Central memory CD4-positive, alpha-beta T cell (primary cell): ENCODE data around the gene DUSP16.

Experiments used
- DNase-seq: peaks from one replicate; pipeline ENCODE4 v3.0.0; 2022

Gene DUSP16

DNA sequence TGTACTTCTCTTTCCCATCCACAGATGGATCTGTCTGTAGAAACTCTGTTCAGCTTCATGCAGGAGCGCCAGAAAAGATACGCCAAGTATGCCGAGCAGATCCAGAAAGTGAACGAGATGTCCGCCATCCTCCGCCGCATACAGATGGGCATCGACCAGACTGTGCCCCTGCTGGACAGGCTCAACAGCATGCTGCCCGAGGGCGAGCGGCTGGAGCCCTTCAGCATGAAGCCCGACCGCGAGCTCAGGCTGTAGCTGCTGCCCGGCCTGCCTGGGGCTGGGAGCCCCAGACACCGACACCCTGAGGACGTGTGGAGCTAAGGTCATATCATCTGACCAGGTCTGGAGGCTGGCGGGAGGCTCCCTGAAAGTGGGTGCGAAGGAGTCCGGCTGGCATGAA is 97.1 kb downstream of the DUSP16 start:
- no peak for DNase-seq

DNA sequence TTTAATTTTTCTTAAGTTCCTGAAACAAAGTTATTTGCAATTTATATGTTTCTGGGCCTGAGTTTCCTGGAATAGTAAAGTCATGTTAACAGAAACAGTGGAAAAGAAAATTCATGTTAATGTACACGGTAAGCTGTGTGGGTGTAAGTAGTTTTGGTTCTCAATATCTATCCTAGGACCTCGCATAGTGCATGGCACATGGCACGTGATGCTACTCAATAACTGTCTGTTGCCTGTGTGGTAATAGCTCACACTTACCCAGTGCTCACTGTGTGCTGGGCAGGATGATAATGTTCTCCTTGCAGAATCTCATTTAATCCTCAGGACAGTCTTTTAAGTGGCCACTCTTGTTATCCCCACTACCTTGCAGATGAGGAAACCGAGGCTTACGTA is 100.7 kb downstream of the DUSP16 start:
- DNase-seq, result no peak

GRCh38 chr12:12460935-12461922 is 101.4 kb downstream of the DUSP16 start:
- no peak for DNase-seq

GRCh38 chr12:12456637-12457036 is 106.0 kb downstream of the DUSP16 start:
- DNase-seq, result peak; percentile 43

DNA sequence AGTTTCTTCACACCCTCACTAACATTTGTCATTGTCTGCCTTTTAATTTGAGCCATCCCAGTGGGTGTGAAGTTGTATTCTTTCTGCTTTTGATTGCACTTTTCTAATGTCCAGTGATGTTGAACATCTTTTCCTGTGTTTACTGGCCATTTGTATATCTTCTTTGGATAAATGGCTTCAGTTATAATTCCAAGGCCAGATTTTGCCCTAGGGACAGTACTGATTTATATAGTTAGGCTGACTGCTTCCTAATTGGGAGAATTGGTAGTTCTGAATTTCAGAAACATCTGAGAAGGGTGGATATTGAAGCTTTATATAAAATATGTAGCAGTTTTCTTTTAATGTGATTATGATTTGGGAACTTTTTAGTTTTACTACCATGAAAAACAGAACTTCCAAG is 108.3 kb downstream of the DUSP16 start:
- DNase-seq, result no peak

DNA sequence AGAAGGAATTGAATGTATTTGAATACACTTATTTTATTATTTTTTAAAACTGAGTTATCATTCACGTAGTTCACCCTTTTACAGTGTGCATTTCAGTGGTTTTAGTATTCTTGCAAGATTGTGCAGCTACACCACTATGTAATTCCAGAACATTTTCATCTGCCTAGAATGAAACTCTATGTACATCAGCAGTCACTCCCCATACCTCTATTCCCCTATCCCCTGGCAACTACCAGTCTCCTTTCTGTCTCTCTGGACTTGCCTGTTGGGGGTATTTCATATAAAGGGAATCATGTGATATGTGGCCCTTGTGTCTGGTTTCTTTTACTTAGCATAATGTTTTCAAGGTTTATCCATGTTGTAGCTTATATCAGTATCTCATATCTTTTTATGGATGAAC is 109.0 kb downstream of the DUSP16 start:
- DNase-seq, result no peak

DNA sequence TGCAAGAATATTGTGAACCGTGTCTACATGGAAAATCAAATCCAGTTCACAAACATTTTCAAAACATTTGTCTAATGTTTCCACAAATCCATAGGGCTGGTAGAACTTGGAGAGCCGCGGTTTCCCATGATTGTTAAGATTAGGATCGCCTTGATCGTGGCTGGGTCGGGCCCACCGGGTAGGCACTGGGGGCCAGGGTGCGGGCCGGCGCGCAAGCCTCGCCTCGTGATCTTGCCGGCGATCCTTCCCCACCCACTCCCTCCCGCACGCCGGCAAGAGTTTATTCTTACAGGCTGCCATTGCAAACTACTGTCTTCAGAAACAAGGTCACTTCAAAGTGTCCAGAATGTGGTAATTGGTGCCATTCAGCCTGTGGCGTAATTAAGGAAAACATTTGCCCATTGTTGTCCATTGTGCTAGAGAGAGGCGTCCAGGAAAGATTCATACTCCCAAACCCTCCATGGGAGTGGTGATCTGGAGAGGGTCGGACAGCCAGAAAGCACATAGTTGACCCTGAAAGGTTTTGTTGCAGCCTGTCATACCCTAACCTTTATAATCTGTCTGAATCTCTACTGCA is 110.2 kb downstream of the DUSP16 start:
- no peak for DNase-seq

DNA sequence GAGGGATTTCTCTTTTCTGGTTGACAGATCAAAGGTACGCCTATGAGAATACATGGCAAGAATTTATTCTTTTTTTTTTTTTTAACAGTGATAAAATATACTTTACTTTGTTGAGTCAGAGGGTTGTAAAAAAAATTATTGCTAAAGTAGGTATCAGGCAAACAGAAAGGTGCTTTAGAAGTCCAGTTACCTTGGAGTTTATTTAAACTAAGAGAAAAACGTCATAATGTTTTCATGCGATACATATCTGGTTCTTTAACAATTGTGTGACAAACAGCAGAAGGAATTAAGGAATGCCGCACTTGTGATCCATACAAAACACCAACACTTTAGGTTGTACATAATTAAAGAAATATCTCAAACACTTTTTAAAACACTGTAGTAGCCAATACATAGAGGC is 111.6 kb downstream of the DUSP16 start:
- DNase-seq, result no peak

DNA sequence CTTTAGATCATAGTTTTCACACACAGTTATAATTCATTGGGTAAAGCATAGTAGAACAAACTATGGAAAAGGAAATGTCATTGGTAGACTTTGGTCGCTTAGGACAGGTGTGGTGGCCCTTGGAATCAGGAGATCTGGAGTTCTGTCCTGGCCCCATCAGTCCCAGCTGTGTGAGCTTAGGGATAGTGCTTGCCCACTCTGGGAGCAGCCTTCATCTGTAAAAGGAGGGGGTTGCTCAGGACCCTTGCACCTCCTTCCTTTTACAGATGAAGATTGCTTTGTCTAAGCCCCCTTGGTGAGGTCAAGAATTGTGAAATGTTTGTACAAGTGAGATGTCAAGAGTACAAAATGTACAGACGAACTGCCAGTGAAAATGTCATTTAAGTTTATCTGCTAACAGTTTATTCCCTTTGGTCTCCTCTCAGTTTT is 112.6 kb downstream of the DUSP16 start:
- no peak for DNase-seq

DNA sequence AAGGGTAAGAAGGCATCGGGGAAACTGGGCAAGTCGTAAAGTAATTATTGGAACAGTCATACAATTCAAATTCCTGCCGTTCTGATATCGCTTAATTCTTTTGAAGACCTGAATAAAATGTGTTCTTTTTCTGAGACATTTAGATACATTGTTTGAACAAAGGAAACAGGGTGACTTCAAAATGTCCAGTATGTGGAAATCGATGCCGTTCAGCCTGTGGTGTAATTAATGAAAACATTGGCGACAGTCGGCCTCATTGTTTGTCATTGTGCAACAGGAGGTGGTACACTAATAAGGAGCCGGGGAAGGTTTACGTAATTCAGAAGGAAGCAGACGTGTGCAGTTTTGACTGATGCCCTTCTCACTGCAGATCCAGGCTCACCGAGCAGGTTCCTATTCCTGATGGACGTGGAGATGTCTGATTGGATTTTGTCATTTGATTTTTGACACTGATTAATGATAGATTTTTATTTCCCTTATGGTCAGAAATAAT is 113.1 kb downstream of the DUSP16 start:
- DNase-seq, result no peak

GRCh38 chr12:12447837-12448236 is 114.8 kb downstream of the DUSP16 start:
- no peak for DNase-seq

GRCh38 chr12:12447236-12447635 is 115.4 kb downstream of the DUSP16 start:
- no peak for DNase-seq

DNA sequence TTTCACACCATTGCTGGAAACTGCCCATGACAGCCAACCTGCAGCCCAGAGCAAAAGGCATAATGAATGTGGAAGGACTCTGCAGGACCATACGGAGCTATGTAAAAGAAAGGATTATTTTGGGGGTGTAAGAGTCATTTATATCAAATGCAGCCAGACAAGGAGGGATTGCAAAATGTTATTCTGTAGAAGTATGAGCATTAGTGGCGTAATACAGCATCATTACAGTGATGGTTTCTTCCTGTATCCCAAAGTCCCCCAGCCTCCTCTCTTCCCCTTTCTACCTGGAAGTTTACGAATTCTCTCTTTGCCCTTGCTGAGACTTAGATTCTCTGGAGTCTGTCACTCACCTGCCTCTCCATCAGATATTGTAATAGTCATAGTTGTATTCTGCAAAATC is 115.9 kb downstream of the DUSP16 start:
- no peak for DNase-seq

DNA sequence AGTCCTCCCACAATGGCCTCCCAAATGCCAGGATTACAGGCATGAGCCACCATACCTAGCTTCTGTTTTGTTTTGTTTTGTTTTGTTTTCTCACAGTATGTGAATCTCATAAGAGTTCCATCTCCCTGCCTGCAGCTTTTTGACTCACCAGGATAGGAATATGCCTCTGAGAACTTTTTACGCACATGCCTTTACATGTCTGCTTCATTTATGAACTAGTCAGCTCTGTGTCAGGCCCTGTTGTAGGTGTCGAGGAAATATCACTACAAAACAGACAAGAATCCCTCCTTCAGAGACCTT is 116.8 kb downstream of the DUSP16 start:
- no peak for DNase-seq

DNA sequence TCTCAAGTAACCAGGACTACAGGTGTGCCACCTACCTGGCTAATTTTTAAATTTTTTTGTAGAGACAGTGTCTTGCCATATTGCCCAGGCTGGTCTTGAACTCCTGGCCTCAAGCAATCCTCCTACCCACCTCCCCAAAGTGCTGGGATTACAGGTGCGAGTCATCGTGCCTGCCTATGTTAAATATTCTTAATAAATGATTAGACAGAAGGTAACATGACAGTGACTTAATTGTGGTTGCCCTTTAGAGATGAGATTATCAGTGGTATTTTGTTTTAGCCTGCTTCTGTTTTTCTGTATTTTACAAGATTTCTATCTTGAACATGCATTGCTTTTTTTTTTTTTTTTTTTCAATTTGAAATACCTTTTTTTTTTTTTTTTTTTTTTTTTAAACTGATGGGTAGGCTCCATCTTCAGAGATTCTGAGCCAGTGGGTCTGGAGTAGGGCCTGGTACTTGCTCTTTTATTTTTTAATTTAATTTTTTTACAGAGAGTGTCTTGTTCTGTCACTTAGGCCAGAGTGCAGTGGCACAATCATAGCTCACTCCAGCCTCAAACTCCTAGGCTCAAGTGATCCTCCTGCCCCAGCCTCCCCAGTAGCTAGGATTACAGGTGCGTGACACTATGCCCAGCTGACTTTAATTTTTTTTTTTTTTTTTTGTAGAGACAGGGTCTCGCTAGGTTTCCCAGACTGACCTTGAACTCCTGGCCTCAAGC is 117.3 kb downstream of the DUSP16 start:
- DNase-seq, result no peak

GRCh38 chr12:12443431-12443878 is 119.2 kb downstream of the DUSP16 start:
- no peak for DNase-seq

- DNase-seq, result no peak
Observed at GRCh38 chr12:12442548-12443071, 120.1 kb downstream of the DUSP16 start.

GRCh38 chr12:12441843-12442461 is 120.7 kb downstream of the DUSP16 start:
- peak; percentile 82 for DNase-seq

DNA sequence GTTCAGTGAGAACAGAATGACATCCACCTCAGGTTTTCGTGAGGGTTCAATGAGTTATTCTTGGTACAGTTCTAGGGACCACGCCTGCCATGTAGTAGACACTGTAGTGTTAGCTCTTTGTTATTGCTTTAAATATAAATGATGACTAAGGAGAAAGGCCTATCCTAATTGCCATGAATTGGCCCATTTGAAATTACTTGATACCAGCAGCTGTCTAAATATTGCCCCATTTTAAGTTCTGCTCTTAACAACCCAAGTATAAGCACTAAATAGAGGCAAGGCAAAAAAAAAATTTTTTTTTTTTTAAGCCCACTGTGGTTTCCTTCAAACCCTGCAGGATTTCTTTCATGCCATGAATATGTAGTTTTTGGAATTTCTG is 121.2 kb downstream of the DUSP16 start:
- DNase-seq, result no peak

- DNase-seq, result no peak
Observed at GRCh38 chr12:12440784-12441428, 121.8 kb downstream of the DUSP16 start.

- DNase-seq, result peak; percentile 46
Observed at GRCh38 chr12:12439636-12440035, 123.0 kb downstream of the DUSP16 start.

DNA sequence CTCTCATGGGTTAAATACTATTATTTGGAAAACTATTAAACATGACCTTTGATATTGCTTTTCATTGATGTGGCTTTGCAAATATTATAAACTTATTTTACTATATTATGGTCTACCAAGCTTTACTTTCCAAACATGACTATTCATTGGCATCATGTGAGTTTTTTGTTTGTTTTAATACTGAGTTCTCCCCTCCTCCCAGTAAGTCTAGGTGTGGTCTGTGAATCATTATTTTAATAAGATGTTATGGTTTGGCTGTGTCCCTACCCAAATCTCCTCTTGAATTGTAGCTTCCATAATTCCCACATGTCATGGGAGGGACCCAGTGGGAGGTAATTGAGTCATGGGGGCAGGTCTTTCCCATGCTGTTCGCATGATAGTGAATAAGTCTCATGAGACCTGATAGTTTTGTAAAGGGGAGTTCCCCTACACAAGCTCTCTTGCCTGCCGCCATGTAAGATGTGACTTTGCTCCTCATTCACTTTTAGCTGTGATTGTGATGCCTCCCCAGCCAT is 125.8 kb downstream of the DUSP16 start:
- DNase-seq, result no peak
